Activated CD8-positive, alpha-beta memory T cell treated with anti-CD3 and anti-CD28 coated beads for 48 hours (primary cell): ENCODE measurements around the gene CAPN6.

Experiments
- DNase-seq, 3 experiments: peaks; one replicate each; pipeline ENCODE4 v3.0.0-alpha.2; 2020; ENCODE audit warnings: low read depth in 2 of 3, low spot score in 2 of 3

The CAPN6 gene

GRCh38 chrX:111207851-111208250 is 62.4 kb downstream of the CAPN6 start:
- no peak for DNase-seq

- no peak for DNase-seq
Measured at GRCh38 chrX:111200327-111200726, 70.0 kb downstream of the CAPN6 start.

- no peak for DNase-seq
Measured at GRCh38 chrX:111199505-111199904, 70.8 kb downstream of the CAPN6 start.
